ENCODE results near the gene MAP3K20.
"Not testable (repeated sequence)": the region's sequence is repeated elsewhere in the genome, so short reads cannot be mapped to it uniquely, and the experiment has no call there.

Gene MAP3K20

DNA sequence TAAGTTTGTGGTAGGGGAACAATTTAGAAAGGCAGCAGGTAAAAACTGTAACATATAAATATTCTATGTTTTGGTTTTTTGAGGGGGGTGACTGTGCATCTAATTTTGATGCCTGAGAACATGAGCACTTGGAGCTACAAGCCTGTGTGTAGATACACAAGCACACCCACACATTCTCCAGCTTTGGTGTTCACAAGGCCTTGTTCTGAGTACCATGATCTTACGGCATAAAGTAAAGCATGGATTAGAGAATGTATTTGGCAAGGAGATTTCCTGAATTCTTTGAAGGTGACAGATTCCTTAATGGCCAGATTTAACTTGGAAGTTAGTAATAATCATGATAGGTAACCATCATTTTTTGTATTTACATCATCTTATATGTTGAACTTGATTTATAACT is 42.7 kb downstream of the MAP3K20 start:
- FAIRE-seq (no peak), DNase-seq (ENCODE audit: insufficient read length, low spot score) (no peak)

DNA sequence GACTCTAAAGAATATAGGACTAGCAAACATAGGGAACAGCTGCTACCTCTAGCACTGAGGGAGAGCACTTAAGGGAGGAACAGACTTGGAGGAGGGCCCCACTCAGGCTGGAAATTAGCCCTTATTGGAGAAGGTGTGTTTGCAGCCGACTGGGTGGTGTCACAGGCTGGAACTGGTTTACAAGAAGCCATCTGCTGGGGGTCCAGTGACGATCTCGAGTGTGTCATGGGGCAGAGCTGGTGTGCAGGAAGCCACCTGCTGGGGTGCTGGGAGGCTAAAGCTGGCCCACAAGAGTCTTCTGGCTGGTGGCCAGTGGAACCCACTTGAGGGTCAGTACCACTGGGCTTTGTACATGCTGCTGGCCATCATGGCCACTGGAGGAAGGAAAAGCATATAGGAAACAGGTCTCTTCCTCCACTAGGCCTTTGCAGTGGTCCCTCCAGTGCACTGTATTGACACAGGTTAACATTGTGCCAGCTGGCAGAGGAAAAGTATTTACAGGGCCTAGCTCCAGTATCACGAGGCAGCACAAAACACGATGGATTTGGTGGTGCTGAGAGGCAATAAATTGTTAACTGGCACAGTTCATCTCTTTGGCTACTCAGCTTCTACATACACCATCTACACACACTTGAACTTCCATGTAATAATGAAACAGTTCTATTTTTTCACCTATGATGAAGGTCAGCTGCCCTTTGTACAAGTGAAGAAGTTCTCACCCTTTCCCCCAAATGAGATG is 43.6 kb downstream of the MAP3K20 start:
- FAIRE-seq (peak; percentile 31), DNase-seq (ENCODE audit: insufficient read length, low spot score) (no peak)

DNA sequence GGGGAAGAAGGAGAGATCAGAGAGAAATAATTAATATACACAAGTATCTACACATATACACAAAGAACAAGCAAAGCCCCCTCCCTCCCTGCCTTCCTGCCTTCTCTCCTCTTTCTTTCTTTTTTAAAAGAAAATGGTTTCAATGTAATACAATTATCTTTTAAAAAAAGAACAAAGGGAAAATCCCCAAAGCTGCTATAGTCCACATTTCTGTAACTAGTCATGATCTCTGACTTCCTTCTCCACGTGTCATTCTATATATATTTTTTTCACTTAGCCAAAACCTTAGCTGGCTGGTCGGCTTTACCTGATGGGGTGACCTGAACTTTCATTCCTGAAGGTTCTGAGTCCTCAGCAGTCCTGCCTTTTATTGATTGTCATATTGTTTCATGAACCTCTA is 44.3 kb downstream of the MAP3K20 start:
- no peak for DNase-seq (ENCODE audit: insufficient read length, low spot score)
- FAIRE-seq, result no peak

DNA sequence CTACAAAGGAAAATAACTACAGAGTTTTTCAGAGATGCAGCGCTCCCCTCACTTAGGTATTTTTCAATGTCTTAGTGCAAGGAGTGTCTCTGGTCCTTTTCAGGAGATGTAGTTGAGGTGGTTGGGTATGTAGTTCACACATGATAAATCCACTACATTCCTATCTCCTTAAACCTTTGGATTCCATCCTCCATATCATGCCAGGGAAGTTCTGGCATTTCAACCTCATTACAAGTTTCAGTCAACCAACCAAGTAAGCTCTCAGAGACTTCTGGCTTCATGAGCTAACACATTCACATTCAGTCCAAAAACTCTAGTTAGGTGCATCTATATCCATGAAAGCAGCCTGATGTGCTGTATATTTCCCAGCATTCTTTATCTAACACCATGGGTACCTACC is 47.3 kb downstream of the MAP3K20 start:
- FAIRE-seq (no peak), DNase-seq (ENCODE audit: insufficient read length, low spot score) (no peak)

DNA sequence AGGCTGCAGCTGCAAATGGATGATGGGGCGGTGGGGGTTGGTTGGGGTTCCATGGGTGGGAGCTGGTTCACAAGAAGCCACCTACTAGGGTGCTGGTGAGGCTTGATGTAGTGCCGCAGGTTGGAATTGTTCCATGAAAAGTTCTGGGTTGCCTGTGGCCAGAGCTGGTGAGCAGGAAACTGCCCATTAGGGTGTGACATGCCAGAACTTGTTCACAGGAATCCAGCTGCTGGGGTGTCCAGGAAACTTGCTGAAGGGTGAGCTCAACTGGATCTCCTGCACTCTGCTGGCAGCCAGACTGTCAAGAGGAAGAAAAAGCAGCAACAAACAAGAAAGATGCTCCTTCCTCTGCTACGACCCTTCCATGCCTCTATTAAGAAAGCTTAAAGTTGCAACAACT is 48.8 kb downstream of the MAP3K20 start:
- FAIRE-seq, result no peak

DNA sequence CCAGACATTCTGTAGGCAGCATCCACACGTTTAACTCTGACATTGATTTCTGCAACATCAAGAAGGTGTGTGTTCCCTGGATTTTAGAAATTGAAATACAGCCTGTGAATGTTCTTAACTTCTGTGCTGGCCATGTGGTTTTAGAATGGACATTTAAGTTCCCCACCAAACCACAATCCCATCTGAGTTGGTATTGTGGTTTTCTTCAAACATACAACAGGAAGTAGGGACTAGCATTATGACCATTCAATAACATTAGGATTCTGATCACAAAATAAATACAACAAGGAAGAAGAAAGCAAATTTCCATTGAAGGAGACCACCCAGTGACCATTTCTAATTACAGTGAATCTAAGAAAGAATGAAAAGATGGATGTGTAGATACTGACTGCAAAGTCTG is 51.2 kb downstream of the MAP3K20 start:
- FAIRE-seq, result no peak
- no peak for DNase-seq (ENCODE audit: insufficient read length, low spot score)

More for the DNA sequence above, 48.8 kb downstream of the MAP3K20 start:
- DNase-seq (ENCODE audit: insufficient read length, low spot score), result no peak

DNA sequence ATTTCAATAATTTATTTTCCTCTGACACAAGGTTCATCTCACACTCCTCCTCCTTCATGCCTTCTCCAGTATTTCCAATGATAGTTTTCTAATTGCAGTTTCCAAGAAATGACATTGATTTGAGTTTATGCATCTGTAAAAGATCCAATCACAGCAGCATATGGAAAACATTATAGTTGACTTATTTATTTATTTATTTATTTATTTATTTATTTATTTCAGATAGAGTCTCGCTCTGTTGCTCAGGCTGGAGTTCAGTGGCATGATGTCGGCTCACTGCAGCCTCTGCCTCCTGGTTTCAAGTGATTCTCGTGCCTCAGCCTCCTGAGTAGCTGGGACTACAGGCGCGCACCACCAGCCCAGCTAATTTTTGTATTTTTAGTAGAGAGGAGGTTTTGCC is 52.5 kb downstream of the MAP3K20 start:
- DNase-seq (ENCODE audit: insufficient read length, low spot score); FAIRE-seq: not testable (repeated sequence)

DNA sequence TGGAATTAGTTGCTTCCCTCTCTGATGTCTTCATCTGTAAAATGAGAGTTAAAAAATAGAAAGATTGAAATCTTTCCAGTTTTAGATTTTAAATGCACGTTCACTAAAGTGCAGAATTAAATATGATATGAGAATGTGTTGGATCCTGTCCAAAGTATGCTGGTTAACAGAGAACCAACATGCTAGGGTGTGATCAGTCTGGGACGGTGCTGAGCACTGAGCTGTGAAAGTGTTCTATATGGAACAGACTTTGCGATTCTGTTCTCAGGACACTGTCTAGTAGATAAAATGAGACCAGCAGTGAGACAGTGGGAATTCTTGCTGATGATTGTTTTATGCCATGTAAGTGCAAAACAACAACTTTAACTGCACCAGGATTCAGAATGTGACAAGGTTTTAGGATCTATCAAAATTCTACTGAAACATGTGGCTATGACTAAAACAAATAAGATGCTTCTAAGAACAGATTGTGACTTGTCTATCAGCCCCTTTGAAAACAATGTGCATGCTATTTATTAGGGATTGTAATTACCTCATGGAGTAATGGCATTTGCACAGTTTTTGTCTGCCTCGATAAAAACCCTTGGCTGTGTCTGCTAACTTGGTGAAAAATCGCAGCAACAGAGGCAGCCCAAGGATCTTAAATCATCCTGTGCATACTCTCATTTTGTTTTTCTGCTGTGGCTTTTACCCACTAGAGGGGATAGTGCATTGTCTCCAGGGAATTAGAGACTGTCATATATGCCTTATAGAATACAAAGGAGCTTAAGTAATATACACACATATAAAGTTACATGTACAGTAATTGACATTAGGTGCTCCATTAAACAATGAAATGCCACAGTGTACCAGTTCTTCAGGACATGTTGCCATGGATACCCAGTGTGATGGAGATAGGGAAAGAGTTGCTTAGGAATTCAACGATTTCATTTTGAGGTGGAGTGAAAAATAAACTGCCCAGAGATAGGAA is 55.1 kb downstream of the MAP3K20 start:
- FAIRE-seq (peak; percentile 8), DNase-seq (ENCODE audit: insufficient read length, low spot score) (no peak)

DNA sequence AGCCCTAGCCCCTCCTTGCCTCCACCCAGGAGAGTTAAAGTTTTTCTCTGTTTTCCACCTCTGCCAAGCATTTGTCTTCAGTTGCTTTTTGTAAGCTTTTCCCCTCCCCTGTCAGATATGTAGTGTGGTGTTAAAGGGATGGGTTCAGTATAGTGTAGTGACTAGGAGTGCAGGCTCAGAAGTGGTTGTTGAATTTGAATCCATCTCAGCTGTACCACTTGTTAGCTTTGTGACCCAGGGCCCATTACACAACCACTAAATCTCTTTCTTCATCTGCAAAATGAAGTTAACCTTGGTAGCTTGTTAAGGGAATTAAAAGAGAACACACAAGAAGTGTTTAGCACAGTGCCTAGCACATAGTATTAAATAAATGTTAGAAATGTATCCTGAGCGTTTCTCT is 56.9 kb downstream of the MAP3K20 start:
- no peak for FAIRE-seq
- no peak for DNase-seq (ENCODE audit: insufficient read length, low spot score)

DNA sequence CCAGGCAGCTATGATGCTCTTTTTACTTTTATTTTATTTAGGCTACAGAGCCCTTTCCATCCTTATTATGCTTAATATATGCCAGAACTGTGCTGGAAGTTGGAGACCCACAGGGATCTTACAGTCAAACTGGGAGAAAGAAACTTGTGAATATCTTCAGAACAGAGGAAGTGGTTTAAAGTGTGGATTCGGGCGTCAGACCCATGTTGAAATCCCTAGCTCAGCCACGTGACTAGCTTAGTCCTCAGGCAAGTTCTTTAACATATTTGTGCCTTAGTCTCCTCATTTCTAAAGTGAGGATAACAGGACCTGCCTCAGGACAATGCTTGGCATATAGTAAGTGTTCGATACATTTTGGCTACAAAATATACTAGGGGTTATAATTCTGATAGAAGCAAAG is 59.1 kb downstream of the MAP3K20 start:
- FAIRE-seq, result no peak
- no peak for DNase-seq (ENCODE audit: insufficient read length, low spot score)

DNA sequence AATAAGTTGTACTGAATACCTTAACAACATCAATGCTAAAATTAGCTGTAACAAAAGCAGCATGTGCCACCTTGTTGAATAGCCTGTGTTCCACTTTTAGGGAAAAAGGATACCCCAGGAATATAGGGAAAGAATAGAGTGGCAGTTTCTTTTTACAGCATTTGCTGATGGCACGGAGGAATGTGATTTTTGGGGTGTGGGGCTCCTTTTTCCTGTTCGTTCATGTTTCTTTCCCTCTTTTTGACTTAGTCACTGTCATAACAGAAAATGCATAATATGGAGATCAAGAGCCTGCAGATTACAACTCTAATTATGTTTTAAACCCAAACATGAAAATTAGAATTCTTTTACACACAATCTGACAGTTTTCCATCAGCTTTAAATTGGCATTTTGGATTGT is 60.4 kb downstream of the MAP3K20 start:
- no peak for DNase-seq (ENCODE audit: insufficient read length, low spot score)
- FAIRE-seq, result no peak

DNA sequence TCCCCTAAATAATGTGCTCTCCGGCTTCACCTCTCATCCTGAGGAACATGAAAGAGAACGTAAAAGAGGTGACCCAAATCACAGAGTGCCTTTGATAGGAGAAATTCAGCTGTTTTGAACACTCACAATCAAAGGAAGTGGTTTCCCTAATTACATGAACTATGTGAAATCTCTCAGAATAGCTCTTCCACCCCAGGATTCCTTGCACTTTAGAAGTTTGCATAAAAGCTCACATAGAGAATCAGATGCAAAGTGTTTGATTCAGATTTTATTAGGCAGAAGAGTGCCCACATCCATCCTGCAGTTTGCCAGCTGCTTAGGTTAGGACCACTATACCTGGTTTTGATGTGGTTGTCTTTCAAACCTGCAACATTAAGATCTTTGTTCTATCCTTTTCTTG is 61.0 kb downstream of the MAP3K20 start:
- DNase-seq (ENCODE audit: insufficient read length, low spot score) (no peak), FAIRE-seq (no peak)

DNA sequence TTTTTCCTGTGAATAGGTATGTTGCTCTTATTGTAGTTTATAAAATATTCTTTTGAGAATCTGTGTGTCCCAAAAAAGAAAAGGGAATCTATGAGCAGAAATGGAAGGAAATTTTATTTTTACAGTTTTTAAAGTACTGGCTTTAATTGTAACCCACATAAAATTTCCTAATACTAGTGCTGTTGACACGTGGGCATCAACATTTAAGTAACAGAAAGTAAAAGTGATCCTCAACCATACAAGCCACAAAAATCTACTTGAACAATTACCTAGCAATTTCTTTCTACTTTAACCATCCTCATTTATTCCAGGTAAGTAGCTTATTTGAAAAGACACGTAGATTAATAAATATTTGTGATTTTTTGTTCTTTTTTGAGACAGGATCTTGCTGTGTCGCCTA is 62.0 kb downstream of the MAP3K20 start:
- DNase-seq (ENCODE audit: insufficient read length, low spot score) (no peak), FAIRE-seq (no peak)

DNA sequence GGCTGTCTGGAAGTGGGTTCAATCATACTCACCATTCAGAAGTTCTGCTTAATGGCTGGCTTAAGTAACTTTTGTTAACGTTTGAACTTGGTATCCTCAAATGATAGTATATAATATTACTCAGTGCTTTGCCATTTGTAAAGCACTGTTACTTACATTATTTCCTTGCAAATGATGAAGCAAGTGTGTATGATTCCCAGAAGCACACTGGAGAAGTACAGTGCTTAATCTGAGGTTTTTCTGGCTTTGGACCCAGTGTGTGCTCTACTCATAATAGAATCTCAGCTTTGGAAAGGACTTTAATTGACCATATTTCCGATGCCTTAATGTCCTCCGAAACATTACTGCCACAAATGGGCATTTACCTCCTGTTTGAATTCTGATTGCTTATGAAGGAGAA is 63.3 kb downstream of the MAP3K20 start:
- DNase-seq (ENCODE audit: insufficient read length, low spot score) (no peak), FAIRE-seq (no peak)

DNA sequence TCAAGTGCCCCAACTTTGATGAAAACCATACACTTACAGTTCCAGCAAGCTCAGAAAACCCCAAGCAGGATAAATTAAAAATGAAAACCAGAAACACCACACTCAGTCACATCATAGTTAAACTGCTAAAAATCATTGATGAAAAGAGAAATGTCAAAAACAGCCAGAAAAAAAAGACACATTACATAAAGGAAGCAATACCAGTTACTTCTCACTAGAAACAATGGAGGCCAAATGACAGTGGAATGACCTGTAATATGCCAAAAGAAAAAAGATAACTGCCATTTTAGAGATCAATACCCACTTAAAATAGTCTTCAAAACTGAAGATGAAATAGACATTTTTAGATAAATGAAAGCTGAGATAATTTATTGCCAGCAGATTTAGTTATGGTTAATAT is 66.0 kb downstream of the MAP3K20 start:
- FAIRE-seq, result no peak

DNA sequence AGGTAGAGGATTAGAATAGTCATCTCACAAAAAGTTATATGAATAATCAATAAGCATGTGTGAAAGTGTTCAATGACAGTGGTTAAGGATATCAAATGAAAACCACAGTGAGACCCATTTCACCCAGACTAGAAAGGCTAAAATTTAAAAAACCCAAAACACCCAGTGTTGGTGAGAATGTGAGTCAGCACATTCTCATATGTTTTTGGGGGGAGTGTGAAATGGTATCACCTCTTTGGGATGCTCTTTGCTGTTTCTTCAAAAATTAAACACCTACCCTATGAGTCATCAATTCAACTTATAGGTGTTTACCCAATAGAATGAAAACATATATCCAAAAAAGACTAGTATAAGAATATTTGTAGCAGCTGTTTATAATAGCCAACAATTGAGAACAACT is 69.8 kb downstream of the MAP3K20 start:
- FAIRE-seq (no peak), DNase-seq (ENCODE audit: insufficient read length, low spot score) (no peak)

More for the DNA sequence above, 66.0 kb downstream of the MAP3K20 start:
- no peak for DNase-seq (ENCODE audit: insufficient read length, low spot score)

DNA sequence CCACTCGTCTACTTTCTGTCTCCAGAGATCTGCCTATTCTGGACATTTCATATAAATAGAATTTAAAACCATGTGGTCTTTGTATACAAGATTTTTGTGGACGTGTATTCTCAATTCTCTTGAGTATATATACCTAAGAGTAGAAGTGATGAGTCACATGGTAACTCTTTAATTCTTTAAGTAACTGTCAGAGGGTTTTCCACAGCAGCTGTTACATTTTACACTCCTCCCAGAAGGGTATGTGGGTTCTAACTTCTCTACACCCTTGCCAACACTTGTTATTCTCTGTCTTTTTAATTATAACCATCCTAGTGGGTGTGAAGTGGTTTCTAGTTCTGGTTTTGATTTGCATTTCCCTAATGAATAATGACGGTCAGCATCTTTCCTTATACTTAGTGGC is 70.9 kb downstream of the MAP3K20 start:
- FAIRE-seq (peak; percentile 44), DNase-seq (ENCODE audit: insufficient read length, low spot score) (no peak)

DNA sequence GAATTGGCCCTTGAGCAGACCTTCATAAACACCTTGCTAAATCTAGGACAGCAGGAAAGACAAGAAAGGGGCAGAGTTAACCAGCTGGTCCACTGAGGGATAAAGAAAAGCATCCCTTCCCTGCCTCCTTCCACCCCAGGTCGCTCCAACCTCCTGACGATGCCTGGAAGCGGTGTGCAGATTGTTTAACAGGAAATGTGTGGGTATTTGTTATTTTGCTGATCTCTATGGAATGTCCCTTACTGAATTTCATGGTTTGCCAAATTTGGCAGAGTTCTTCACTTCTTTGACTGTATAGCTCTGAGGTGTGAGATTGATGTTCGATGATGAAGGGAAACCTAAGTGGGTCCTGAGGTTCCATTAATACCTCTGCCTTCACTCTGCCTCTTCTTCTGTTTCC is 72.9 kb downstream of the MAP3K20 start:
- DNase-seq (ENCODE audit: insufficient read length, low spot score), result no peak
- no peak for FAIRE-seq

DNA sequence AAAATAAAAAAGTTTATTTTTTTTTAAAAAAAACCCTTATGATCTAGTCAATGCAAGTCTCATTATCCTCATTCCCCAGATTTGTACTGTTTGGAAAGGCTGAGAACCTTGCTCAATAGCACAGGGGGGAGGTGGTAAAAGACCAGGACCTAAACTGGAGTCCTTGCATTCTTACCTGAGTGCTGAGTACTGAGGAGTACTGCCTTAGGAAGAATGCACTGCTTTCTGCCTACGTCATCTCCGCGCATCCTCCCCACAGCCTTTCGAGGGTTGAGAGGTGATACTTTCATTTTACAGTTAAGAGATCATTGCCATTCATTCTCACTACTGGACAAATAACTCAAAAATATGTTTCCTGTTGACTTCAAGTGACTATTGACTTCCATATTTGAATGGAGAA is 73.8 kb downstream of the MAP3K20 start:
- FAIRE-seq, result peak; percentile 87
- peak; percentile 40 for DNase-seq (ENCODE audit: insufficient read length, low spot score)

DNA sequence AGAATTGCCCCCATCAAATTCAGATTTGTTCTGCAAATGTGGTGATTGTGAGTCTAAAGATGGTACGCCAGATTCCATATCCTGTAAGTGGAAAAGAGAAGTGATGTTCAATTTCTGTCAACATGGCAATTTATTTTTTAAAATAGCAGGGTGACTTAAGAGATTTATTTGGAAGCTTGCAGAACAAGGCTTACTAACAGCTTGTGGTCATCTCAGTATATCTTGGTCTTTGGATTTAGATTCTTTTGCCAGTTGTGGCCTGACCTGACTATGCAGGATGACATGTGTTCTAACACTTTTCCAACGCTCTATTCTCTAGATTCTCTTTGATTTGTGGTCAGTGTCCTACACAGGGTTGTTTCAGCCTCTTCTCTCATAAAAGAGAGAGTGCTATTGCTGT is 74.4 kb downstream of the MAP3K20 start:
- FAIRE-seq (no peak), DNase-seq (ENCODE audit: insufficient read length, low spot score) (no peak)

DNA sequence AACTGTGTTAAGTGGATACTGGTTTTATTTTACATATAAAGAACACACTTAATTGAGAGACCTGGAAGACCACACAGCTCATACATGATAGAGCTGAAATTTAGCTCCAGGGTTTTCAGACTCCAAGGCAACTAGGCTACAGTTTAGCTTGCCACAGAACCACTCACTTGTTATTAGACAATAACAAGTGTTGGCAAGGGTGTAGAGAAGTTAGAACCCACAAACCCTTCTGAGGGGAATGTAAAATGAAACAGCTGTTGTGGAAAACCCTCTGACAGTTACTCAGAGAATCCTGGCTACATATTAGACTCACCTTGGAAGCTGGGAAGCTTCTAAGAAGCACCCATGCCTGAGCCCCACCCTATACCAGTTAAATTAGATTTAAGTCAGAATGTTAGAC is 75.3 kb downstream of the MAP3K20 start:
- no peak for DNase-seq (ENCODE audit: insufficient read length, low spot score)
- FAIRE-seq, result no peak

Data from GM19239 (cell line).